ENCODE measurements around the gene AP5B1. TPM values are rescaled to one million over a fixed set of nuclear protein-coding genes. Genes with fewer than 3 reads are reported as not detected.

Gene AP5B1
- total and polyA plus RNA-seq, 2 experiments from 2014 or later: 3.1 to 16.1 TPM

DNA sequence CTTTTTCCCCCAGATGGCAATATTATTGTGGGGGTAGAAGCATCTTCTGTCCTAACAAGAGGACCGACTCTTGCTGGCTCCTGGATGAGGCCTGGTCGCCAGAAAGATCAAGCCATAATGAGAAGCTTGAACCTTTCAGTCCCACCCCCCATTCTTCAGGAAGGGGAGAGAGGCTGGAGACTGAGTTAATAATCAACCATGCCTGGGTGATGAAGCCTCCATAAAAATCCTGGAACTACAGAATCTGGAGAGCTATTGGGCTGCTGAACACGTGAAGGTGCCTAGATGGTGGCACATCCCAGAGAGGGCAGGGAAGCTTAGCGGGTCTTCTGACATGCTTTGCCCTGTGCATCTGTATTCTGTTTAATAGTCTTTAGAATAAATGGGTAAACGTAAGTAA, 16.3 kb downstream of the AP5B1 start:
- no peaks in the 10 kb centered on the region for H3K9me2 ChIP-seq (ENCODE audit: insufficient read depth)
- no peaks in the 10 kb centered on the region for H3K36me3 Mint-ChIP-seq (ENCODE audit: low read depth)
- TF ChIP-seq ZNF114 (CRISPR knock-in tag; IDR thresholded peaks at IDR 0.05) (no peak), REST (IDR thresholded peaks at IDR 0.05; ENCODE audit: unreplicated experiment) (no peak), EZH2phosphoT487 (IDR thresholded peaks at IDR 0.05; ENCODE audit: unreplicated experiment) (no peak), STAT1 (IDR thresholded peaks at IDR 0.05; ENCODE audit: unreplicated experiment) (no peak), JUNB (IDR thresholded peaks at IDR 0.05; ENCODE audit: unreplicated experiment) (no peak), NANOG (IDR thresholded peaks at IDR 0.05; ENCODE audit: borderline replicate concordance) (no peak), EZH2 (IDR thresholded peaks at IDR 0.05; ENCODE audit: low read depth, unreplicated experiment) (no peak), POLR2AphosphoS5 (IDR thresholded peaks at IDR 0.05; ENCODE audit: low read depth) (no peak), ZNF331 (CRISPR knock-in tag; IDR thresholded peaks at IDR 0.05; ENCODE audit: low read depth) (no peak), CREB1 (CRISPR knock-in tag; IDR thresholded peaks at IDR 0.05; ENCODE audit: low read depth) (no peak)
- TF ChIP-seq, protein P1, sequence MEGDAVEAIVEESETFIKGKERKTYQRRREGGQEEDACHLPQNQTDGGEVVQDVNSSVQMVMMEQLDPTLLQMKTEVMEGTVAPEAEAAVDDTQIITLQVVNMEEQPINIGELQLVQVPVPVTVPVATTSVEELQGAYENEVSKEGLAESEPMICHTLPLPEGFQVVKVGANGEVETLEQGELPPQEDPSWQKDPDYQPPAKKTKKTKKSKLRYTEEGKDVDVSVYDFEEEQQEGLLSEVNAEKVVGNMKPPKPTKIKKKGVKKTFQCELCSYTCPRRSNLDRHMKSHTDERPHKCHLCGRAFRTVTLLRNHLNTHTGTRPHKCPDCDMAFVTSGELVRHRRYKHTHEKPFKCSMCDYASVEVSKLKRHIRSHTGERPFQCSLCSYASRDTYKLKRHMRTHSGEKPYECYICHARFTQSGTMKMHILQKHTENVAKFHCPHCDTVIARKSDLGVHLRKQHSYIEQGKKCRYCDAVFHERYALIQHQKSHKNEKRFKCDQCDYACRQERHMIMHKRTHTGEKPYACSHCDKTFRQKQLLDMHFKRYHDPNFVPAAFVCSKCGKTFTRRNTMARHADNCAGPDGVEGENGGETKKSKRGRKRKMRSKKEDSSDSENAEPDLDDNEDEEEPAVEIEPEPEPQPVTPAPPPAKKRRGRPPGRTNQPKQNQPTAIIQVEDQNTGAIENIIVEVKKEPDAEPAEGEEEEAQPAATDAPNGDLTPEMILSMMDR (conservative IDR thresholded peaks at IDR 0.05; ENCODE audit: low read depth in 2 of 2): no peak
- TF ChIP-seq, protein P2, sequence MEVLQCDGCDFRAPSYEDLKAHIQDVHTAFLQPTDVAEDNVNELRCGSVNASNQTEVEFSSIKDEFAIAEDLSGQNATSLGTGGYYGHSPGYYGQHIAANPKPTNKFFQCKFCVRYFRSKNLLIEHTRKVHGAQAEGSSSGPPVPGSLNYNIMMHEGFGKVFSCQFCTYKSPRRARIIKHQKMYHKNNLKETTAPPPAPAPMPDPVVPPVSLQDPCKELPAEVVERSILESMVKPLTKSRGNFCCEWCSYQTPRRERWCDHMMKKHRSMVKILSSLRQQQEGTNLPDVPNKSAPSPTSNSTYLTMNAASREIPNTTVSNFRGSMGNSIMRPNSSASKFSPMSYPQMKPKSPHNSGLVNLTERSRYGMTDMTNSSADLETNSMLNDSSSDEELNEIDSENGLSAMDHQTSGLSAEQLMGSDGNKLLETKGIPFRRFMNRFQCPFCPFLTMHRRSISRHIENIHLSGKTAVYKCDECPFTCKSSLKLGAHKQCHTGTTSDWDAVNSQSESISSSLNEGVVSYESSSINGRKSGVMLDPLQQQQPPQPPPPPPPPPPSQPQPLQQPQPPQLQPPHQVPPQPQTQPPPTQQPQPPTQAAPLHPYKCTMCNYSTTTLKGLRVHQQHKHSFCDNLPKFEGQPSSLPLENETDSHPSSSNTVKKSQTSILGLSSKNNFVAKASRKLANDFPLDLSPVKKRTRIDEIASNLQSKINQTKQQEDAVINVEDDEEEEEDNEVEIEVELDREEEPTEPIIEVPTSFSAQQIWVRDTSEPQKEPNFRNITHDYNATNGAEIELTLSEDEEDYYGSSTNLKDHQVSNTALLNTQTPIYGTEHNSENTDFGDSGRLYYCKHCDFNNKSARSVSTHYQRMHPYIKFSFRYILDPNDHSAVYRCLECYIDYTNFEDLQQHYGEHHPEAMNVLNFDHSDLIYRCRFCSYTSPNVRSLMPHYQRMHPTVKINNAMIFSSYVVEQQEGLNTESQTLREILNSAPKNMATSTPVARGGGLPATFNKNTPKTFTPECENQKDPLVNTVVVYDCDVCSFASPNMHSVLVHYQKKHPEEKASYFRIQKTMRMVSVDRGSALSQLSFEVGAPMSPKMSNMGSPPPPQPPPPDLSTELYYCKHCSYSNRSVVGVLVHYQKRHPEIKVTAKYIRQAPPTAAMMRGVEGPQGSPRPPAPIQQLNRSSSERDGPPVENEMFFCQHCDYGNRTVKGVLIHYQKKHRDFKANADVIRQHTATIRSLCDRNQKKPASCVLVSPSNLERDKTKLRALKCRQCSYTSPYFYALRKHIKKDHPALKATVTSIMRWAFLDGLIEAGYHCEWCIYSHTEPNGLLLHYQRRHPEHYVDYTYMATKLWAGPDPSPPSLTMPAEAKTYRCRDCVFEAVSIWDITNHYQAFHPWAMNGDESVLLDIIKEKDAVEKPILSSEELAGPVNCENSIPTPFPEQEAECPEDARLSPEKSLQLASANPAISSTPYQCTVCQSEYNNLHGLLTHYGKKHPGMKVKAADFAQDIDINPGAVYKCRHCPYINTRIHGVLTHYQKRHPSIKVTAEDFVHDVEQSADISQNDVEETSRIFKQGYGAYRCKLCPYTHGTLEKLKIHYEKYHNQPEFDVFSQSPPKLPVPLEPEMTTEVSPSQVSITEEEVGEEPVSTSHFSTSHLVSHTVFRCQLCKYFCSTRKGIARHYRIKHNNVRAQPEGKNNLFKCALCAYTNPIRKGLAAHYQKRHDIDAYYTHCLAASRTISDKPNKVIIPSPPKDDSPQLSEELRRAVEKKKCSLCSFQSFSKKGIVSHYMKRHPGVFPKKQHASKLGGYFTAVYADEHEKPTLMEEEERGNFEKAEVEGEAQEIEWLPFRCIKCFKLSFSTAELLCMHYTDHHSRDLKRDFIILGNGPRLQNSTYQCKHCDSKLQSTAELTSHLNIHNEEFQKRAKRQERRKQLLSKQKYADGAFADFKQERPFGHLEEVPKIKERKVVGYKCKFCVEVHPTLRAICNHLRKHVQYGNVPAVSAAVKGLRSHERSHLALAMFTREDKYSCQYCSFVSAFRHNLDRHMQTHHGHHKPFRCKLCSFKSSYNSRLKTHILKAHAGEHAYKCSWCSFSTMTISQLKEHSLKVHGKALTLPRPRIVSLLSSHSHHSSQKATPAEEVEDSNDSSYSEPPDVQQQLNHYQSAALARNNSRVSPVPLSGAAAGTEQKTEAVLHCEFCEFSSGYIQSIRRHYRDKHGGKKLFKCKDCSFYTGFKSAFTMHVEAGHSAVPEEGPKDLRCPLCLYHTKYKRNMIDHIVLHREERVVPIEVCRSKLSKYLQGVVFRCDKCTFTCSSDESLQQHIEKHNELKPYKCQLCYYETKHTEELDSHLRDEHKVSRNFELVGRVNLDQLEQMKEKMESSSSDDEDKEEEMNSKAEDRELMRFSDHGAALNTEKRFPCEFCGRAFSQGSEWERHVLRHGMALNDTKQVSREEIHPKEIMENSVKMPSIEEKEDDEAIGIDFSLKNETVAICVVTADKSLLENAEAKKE (CRISPR knock-in tag; IDR thresholded peaks at IDR 0.05): no peak
- TF ChIP-seq, protein P3, sequence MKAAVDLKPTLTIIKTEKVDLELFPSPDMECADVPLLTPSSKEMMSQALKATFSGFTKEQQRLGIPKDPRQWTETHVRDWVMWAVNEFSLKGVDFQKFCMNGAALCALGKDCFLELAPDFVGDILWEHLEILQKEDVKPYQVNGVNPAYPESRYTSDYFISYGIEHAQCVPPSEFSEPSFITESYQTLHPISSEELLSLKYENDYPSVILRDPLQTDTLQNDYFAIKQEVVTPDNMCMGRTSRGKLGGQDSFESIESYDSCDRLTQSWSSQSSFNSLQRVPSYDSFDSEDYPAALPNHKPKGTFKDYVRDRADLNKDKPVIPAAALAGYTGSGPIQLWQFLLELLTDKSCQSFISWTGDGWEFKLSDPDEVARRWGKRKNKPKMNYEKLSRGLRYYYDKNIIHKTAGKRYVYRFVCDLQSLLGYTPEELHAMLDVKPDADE (IDR thresholded peaks at IDR 0.05): no peak
- peaks cover 17% of the 10 kb centered on the region for H3K9me3 Mint-ChIP-seq
- H4K20me1 ChIP-seq (replicated peaks; ENCODE audit: insufficient read depth): no peaks in the 10 kb centered on the region
- H3K27me3 Mint-ChIP-seq (ENCODE audit: insufficient read depth, low read depth, poor library complexity): no peaks in the 10 kb centered on the region
- H3F3A ChIP-seq (replicated peaks; ENCODE audit: low read depth): no peaks in the 10 kb centered on the region
- H3K27me3 ChIP-seq (ENCODE audit: insufficient read depth): no peaks in the 10 kb centered on the region
- H3K4me3 Mint-ChIP-seq: no peak overlapping the region
- H3K36me3 ChIP-seq (ENCODE audit: insufficient read depth): no peaks in the 10 kb centered on the region
- H3K4me3 ChIP-seq: no peak overlapping the region
- no peaks in the 10 kb centered on the region for H3K79me2 ChIP-seq (replicated peaks; ENCODE audit: insufficient read depth)
- no peak overlapping the region for H3K4me2 ChIP-seq
- H3K27ac Mint-ChIP-seq: no peak overlapping the region
- no peak overlapping the region for H2AFZ ChIP-seq
- no peaks in the 10 kb centered on the region for H3K4me1 ChIP-seq (ENCODE audit: insufficient read depth)
- no peaks in the 10 kb centered on the region for H3K4me1 Mint-ChIP-seq
- DNase-seq (ENCODE audit: low spot score): no peak
- no peak for ATAC-seq
- H3K27ac ChIP-seq (ENCODE audit: low read depth): no peak overlapping the region

Measured in GM23338 (cell line).